ENCODE measurements around the gene PRKCA. TPM values are rescaled to one million over a fixed set of nuclear protein-coding genes. Genes with fewer than 3 reads are reported as not detected.

Gene PRKCA
- total and polyA plus RNA-seq, 10 of the 15 experiments (the other 5 are each of a cell fraction or from before 2014, with no cell fraction given) = 0.11 to 14.6 (median 0.72) TPM

GRCh38 chr17:66351701-66352100, 49.3 kb downstream of the PRKCA start:
- no peak for TF ChIP-seq RELB (IDR thresholded peaks at IDR 0.05; ENCODE audit: low read depth)
- no peak for TF ChIP-seq NFIC (IDR thresholded peaks at IDR 0.05; ENCODE audit: low read depth, low read length)
- no peak for TF ChIP-seq TCF3 (IDR thresholded peaks at IDR 0.05; ENCODE audit: borderline replicate concordance, insufficient read depth, low read depth, low read length)
- TF ChIP-seq ZBED1 (IDR thresholded peaks at IDR 0.05; ENCODE audit: borderline replicate concordance) = no peak
- no peak for TF ChIP-seq EZH2 (IDR thresholded peaks at IDR 0.05; ENCODE audit: borderline replicate concordance, control insufficient read depth, low read depth, low read length)
- TF ChIP-seq ZBTB11 (CRISPR knock-in tag; IDR thresholded peaks at IDR 0.05) = no peak
- TF ChIP-seq TCF7 (IDR thresholded peaks at IDR 0.05; ENCODE audit: borderline replicate concordance) = no peak
- no peak for TF ChIP-seq RUNX3 (IDR thresholded peaks at IDR 0.05; ENCODE audit: low read length)
- no peak for TF ChIP-seq ELK1 (IDR thresholded peaks at IDR 0.05; ENCODE audit: low read depth, low read length)
- no peak for TF ChIP-seq SKIL (IDR thresholded peaks at IDR 0.05; ENCODE audit: low read depth, poor library complexity, severe bottlenecking)
- TF ChIP-seq GATAD2B (conservative IDR thresholded peaks at IDR 0.05; ENCODE audit: low read depth) = no peak
- ChIA-PET CTCF (no interaction called here), SMC1A (ENCODE audit: uncharacterized antibody, unreplicated experiment) (interaction anchor here (1.1 kb wide), 1 partner anchor 8 kb away, joined by 3 read pairs; no protein-coding TSS in a partner anchor), RAD21 (ENCODE audit: unreplicated experiment) (interaction anchor here (0.6 to 0.7 kb wide), 3 partner anchors 214 to 689 kb away, joined by 3 to 4 read pairs (median 3); no protein-coding TSS in a partner anchor), POLR2A (no interaction called here)
- no peak overlapping the region for H3K4me3 ChIP-seq
- H3K36me3 ChIP-seq (ENCODE audit: control insufficient read depth in 2 of 2, insufficient read depth in 2 of 2, low read length in 1 of 2) = no peaks in the 10 kb centered on the region
- 17% methylated on average over 6 of the region's 6 CpGs for whole genome bisulfite sequencing (ENCODE audit: insufficient coverage, insufficient replicate concordance, low lambda C conversion rate, missing lambda C conversion rate)
- DNase-seq (ENCODE audit: low read depth, low spot score) (no peak), FAIRE-seq (no peak), ATAC-seq (no peak)
- H2AFZ ChIP-seq (ENCODE audit: control insufficient read depth, low read depth, low read length) = no peak overlapping the region
- no peak overlapping the region for H3K4me2 ChIP-seq (ENCODE audit: control insufficient read depth, insufficient read depth)
- intact Hi-C loops (cut with micrococcal nuclease; ENCODE audit: unreplicated experiment) = no loop called here
- no peaks in the 10 kb centered on the region for H4K20me1 ChIP-seq (ENCODE audit: control insufficient read depth, insufficient read depth)
- H3K27me3 ChIP-seq (replicated peaks in 1 of 2; ENCODE audit: control insufficient read depth in 2 of 2, insufficient read depth in 2 of 2, low read length in 1 of 2) = no peaks in the 10 kb centered on the region
- in situ Hi-C loops (cut with MboI) = no loop called here
- H3K4me1 ChIP-seq (ENCODE audit: control insufficient read depth, insufficient read depth, low read length) = no peaks in the 10 kb centered on the region
- no peak overlapping the region for H3K9ac ChIP-seq (ENCODE audit: control insufficient read depth, insufficient read depth, low read length)
- H3K27ac ChIP-seq (ENCODE audit: control insufficient read depth, insufficient read depth) = no peak overlapping the region
- BruUV-seq (replicated peaks) = no TSS peak
- H3K79me2 ChIP-seq (ENCODE audit: control insufficient read depth, insufficient read depth, low read length) = no peaks in the 10 kb centered on the region
- no peaks in the 10 kb centered on the region for H3K9me3 ChIP-seq (replicated peaks; ENCODE audit: control insufficient read depth, insufficient read depth, low read length)

All from GM12878 (cell line).